Measurements from ENCODE around the gene PTGES.

GRCh38 chr9:129713402-129713679 lies 39.5 kb downstream of the PTGES start:
- TF ChIP-seq POLR2A (IDR thresholded peaks at IDR 0.05) (no peak), CTCF (IDR thresholded peaks at IDR 0.05) (no peak), EP300 (IDR thresholded peaks at IDR 0.05) (no peak)

Measured in tibial nerve (tissue), 4 donors.